HG03097 (cell line): ENCODE results near the gene SYCN.

Experiments used
- ATAC-seq: cut with Tn5 transposase; IDR thresholded peaks from one replicate; pipeline ENCODE4 v1.9.1; 2021; ENCODE audit not compliant: unreplicated experiment, low FRiP score

SYCN gene

GRCh38 chr19:39173502-39173991, 30.5 kb downstream of the SYCN start:
- ATAC-seq: no peak

GRCh38 chr19:39172700-39173501, 31.2 kb downstream of the SYCN start:
- ATAC-seq: no peak

- no peak for ATAC-seq
Measured at GRCh38 chr19:39171479-39172465, 32.3 kb downstream of the SYCN start.

- ATAC-seq: no peak
Measured at GRCh38 chr19:39170386-39171231, 33.5 kb downstream of the SYCN start.

GRCh38 chr19:39169143-39169810, 34.8 kb downstream of the SYCN start:
- no peak for ATAC-seq

GRCh38 chr19:39168258-39169142, 35.6 kb downstream of the SYCN start:
- ATAC-seq: no peak

- no peak for ATAC-seq
Measured at GRCh38 chr19:39167461-39168257, 36.4 kb downstream of the SYCN start.

- ATAC-seq: no peak
Measured at GRCh38 chr19:39166571-39167391, 37.3 kb downstream of the SYCN start.

- ATAC-seq: no peak
Measured at GRCh38 chr19:39165857-39166256, 38.2 kb downstream of the SYCN start.

- no peak for ATAC-seq
Measured at GRCh38 chr19:39164289-39164688, 39.8 kb downstream of the SYCN start.

GRCh38 chr19:39163621-39164020, 40.4 kb downstream of the SYCN start:
- ATAC-seq: no peak

- ATAC-seq: no peak
Measured at GRCh38 chr19:39162441-39163043, 41.5 kb downstream of the SYCN start.

GRCh38 chr19:39160889-39161672, 43.0 kb downstream of the SYCN start:
- ATAC-seq: no peak

- no peak for ATAC-seq
Measured at GRCh38 chr19:39160523-39160861, 43.6 kb downstream of the SYCN start.

GRCh38 chr19:39158646-39159260, 45.3 kb downstream of the SYCN start:
- no peak for ATAC-seq

GRCh38 chr19:39157997-39158389, 46.1 kb downstream of the SYCN start:
- no peak for ATAC-seq
